Thoracic aorta (tissue), 2 donors: ENCODE measurements around the gene OR7E24. TPM values are rescaled to one million over a fixed set of nuclear protein-coding genes. Genes with fewer than 3 reads are reported as not detected.

Experiments
- ATAC-seq: fragments of 150-250 bp; one replicate; pipeline ENCODE4 v1.8.0; 2017; ENCODE audit warnings: low read depth; ENCODE audit not compliant: insufficient number of reproducible peaks, low FRiP score
- DNase-seq: peaks from one replicate; pipeline ENCODE4 v3.0.0-alpha.2; 2020; ENCODE audit warnings: low spot score
- H3K27ac ChIP-seq, 2 donors: fragments of 200-600 bp; sonication (generic); 1 replicate in 1 of 2; 2 replicates in 1 of 2; pipeline ENCODE4 v1.5.1; 2016; ENCODE audit warnings: mild to moderate bottlenecking in 2 of 2, moderate library complexity in 2 of 2
- H3K27me3 ChIP-seq: fragments of 200-600 bp; sonication (generic); replicated peaks from 2 replicates; pipeline ENCODE4 v1.6.0; 2016; ENCODE audit warnings: mild to moderate bottlenecking; ENCODE audit not compliant: insufficient read depth
- H3K36me3 ChIP-seq: fragments of 200-600 bp; sonication (generic); one replicate; pipeline ENCODE4 v1.5.1; 2016
- H3K4me1 ChIP-seq, 2 donors: fragments of 200-600 bp; sonication (generic); 1 replicate in 1 of 2; 2 replicates in 1 of 2; pipeline versions ENCODE4 v1.5.1 to v1.6.0; 2016; ENCODE audit warnings: low read depth in 2 of 2, mild to moderate bottlenecking in 1 of 2; ENCODE audit not compliant: control insufficient read depth in 1 of 2
- H3K4me3 ChIP-seq: fragments of 200-600 bp; sonication (generic); 2 replicates; pipeline ENCODE4 v1.5.1; 2016; ENCODE audit warnings: mild to moderate bottlenecking
- H3K9me3 ChIP-seq: fragments of 200-600 bp; sonication (generic); 2 replicates; pipeline ENCODE4 v1.5.1; 2016
- total RNA-seq, 2 donors: library from RNA; depleted of rRNA; stranded (reverse); fragments of >200 nt; gene quantifications; one replicate each; pipeline versions ENCODE4 v1.1.0 to v1.2.3, GENCODE V29; 2016
- TF ChIP-seq, protein P1 (sequence below): fragments of 200-600 bp; sonication (generic); IDR thresholded peaks from one replicate; pipeline ENCODE4 v1.5.1; 2019; ENCODE audit warnings: antibody characterized with exemption

OR7E24 gene
- total RNA-seq, 2 donors from 2014 or later: not detected

DNA sequence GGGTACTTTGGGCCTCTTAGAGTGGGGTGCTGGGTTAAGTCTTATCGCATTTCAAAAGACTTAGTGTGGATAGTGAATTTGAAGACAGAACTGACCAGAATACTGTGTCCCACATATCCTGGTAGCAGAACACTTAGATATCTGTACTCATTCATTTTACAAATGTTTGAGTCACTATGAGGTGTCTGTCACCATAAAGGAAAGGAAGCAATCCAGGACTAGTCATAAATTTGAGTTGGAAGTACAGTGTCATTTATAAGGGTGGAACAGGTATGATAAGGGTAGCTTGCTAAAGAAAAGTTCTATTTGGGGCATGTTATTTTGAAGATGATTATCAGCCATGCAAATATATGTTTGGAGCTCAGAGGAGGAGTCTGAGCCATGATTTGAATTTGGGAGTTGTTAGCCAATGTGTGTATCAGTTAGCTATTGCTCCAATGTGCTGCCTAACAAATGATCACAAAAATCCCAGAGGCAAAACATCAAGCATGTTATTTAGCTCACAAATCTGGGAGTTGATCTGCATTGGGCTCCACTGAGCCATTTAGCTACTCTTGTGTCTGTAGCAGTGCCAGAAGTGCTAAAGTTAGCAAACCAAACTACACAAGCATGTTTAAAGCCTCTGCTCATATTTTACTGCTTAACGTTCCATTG is 38.6 kb downstream of the OR7E24 start:
- DNase-seq (no peak), ATAC-seq (no peak)
- Histone ChIP-seq H3K27ac (no peak overlapping the region), H3K4me1 (no peaks in the 10 kb centered on the region), H3K36me3 (peaks cover 41% of the 10 kb centered on the region), H3K27me3 (no peaks in the 10 kb centered on the region), H3K9me3 (peaks cover 95% of the 10 kb centered on the region), H3K4me3 (no peak overlapping the region)
- TF ChIP-seq, protein P1, sequence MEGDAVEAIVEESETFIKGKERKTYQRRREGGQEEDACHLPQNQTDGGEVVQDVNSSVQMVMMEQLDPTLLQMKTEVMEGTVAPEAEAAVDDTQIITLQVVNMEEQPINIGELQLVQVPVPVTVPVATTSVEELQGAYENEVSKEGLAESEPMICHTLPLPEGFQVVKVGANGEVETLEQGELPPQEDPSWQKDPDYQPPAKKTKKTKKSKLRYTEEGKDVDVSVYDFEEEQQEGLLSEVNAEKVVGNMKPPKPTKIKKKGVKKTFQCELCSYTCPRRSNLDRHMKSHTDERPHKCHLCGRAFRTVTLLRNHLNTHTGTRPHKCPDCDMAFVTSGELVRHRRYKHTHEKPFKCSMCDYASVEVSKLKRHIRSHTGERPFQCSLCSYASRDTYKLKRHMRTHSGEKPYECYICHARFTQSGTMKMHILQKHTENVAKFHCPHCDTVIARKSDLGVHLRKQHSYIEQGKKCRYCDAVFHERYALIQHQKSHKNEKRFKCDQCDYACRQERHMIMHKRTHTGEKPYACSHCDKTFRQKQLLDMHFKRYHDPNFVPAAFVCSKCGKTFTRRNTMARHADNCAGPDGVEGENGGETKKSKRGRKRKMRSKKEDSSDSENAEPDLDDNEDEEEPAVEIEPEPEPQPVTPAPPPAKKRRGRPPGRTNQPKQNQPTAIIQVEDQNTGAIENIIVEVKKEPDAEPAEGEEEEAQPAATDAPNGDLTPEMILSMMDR: no peak

DNA sequence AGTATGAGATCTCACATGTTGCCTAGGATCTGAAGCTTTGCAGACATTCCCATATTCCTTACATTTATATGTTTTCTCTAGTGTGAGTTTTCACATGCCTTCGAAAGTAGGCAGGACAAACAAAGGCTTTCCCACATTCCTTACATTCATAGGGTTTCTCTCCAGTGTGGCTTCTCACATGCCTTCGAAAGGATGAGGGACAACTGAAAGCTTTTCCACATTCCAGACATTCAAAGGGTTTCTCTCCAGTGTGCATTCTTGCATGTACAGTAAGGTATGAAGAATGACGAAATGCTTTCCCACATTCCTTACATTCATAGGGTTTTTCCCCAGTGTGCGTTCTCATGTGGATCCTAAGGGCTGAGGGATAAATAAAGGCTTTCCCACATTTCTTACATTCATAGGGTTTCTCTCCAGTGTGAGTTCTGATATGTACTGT is 44.7 kb downstream of the OR7E24 start:
- no peak for DNase-seq
- H3K36me3 ChIP-seq: peaks cover 79% of the 10 kb centered on the region
- no peak for ATAC-seq
- H3K27me3 ChIP-seq: no peaks in the 10 kb centered on the region
- H3K9me3 ChIP-seq: peaks cover 99% of the 10 kb centered on the region
- H3K4me3 ChIP-seq: peak overlapping the region; percentile 37
- no peak overlapping the region for H3K27ac ChIP-seq
- TF ChIP-seq, protein P1: no peak
- no peaks in the 10 kb centered on the region for H3K4me1 ChIP-seq

DNA sequence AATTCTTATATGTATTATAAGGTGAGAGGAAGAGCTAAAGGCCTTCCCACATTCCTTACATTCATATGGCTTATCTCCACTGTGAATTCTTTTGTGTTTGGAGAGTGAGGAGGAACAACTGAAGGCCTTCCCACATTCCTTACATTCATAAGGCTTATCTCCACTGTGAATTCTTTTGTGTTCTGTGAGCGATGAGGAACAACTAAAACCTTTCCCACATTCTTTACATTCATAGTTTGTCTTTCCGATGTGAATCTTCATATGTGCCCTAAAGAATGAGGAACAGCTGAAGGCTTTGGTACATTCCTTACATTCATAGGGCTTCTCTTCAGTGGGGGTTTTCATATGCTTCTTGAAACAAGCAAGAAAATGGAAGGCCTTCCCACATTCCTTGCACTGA is 45.6 kb downstream of the OR7E24 start:
- Histone ChIP-seq H3K27me3 (no peaks in the 10 kb centered on the region), H3K27ac (no peak overlapping the region), H3K36me3 (peaks cover 88% of the 10 kb centered on the region), H3K4me3 (peak overlapping the region; percentile 37), H3K4me1 (no peaks in the 10 kb centered on the region), H3K9me3 (peaks cover 99% of the 10 kb centered on the region)
- ATAC-seq: no peak
- TF ChIP-seq, protein P1: no peak
- no peak for DNase-seq

Other genes starting within 250 kb of the OR7E24 start
- under 1 TPM in 1 of 2 donors, not detected in 1; under 0.01 TPM for gene MUC16, start 240.5 kb upstream of the OR7E24 start, total RNA-seq
- gene OR1M1, start 163.9 kb upstream of the OR7E24 start, total RNA-seq: not detected
- not detected for gene OR7G2, start 143.5 kb upstream of the OR7E24 start, total RNA-seq
- not detected for gene OR7G1, start 135.2 kb upstream of the OR7E24 start, total RNA-seq
- gene OR7G3, start 124.0 kb upstream of the OR7E24 start, total RNA-seq: not detected
- 10 to 100 TPM; 13.5 to 20.3 TPM for gene ZNF317, start 110.5 kb upstream of the OR7E24 start, total RNA-seq
- not detected for gene OR7D2, start 72.0 kb upstream of the OR7E24 start, total RNA-seq
- not detected for gene OR7D4, start 31.3 kb upstream of the OR7E24 start, total RNA-seq
- 10 to 100 TPM; 11.6 to 33.6 TPM for gene ZNF699, start 58.9 kb downstream of the OR7E24 start, total RNA-seq
- gene ZNF559, start 73.2 kb downstream of the OR7E24 start, total RNA-seq: 10 to 100 TPM; 22.7 to 26.5 TPM
- 1 to 10 TPM; 1.9 to 4.2 TPM for gene ZNF177, start 112.1 kb downstream of the OR7E24 start, total RNA-seq
- 10 to 100 TPM; 28.2 to 30.1 TPM for gene ZNF266, start 184.6 kb downstream of the OR7E24 start, total RNA-seq
- not detected for gene ZNF560, start 247.7 kb downstream of the OR7E24 start, total RNA-seq